ENCODE data around the gene PALLD.
A peak's percentile ranks its signal among the peaks of the same experiment; 100 is the strongest.

The PALLD gene

GRCh38 chr4:168536448-168536847, 39.6 kb downstream of the PALLD start:
- no peak for DNase-seq
- Histone ChIP-seq H3K9me3 (no peaks in the 10 kb centered on the region), H3K4me3 (ENCODE audit: low read depth, low read length) (no peak overlapping the region), H3K4me1 (no peaks in the 10 kb centered on the region), H3K36me3 (no peaks in the 10 kb centered on the region), H3K27me3 (no peaks in the 10 kb centered on the region)
- TF ChIP-seq CTCF (IDR thresholded peaks at IDR 0.05; ENCODE audit: low read depth, low read length), result no peak

GRCh38 chr4:168537086-168537485, 40.2 kb downstream of the PALLD start:
- no peak for DNase-seq
- no peaks in the 10 kb centered on the region for H3K27me3 ChIP-seq
- no peaks in the 10 kb centered on the region for H3K9me3 ChIP-seq
- H3K4me1 ChIP-seq, result no peaks in the 10 kb centered on the region
- TF ChIP-seq CTCF (IDR thresholded peaks at IDR 0.05; ENCODE audit: low read depth, low read length), result no peak
- H3K36me3 ChIP-seq, result no peaks in the 10 kb centered on the region
- no peak overlapping the region for H3K4me3 ChIP-seq (ENCODE audit: low read depth, low read length)

GRCh38 chr4:168537571-168537970, 40.7 kb downstream of the PALLD start:
- no peak for TF ChIP-seq CTCF (IDR thresholded peaks at IDR 0.05; ENCODE audit: low read depth, low read length)
- DNase-seq, result no peak
- no peaks in the 10 kb centered on the region for H3K4me1 ChIP-seq
- H3K4me3 ChIP-seq (ENCODE audit: low read depth, low read length), result no peak overlapping the region
- H3K36me3 ChIP-seq, result no peaks in the 10 kb centered on the region
- no peaks in the 10 kb centered on the region for H3K9me3 ChIP-seq
- H3K27me3 ChIP-seq, result no peaks in the 10 kb centered on the region

GRCh38 chr4:168538632-168539031, 41.8 kb downstream of the PALLD start:
- no peak for DNase-seq
- Histone ChIP-seq H3K9me3 (no peaks in the 10 kb centered on the region), H3K27me3 (no peaks in the 10 kb centered on the region), H3K4me3 (ENCODE audit: low read depth, low read length) (no peak overlapping the region), H3K36me3 (no peaks in the 10 kb centered on the region), H3K4me1 (no peaks in the 10 kb centered on the region)
- TF ChIP-seq CTCF (IDR thresholded peaks at IDR 0.05; ENCODE audit: low read depth, low read length), result no peak

- Histone ChIP-seq H3K9me3 (no peaks in the 10 kb centered on the region), H3K4me3 (ENCODE audit: low read depth, low read length) (peak overlapping the region; percentile 31; the same call in 1 of the 2 replicates), H3K27me3 (no peaks in the 10 kb centered on the region), H3K36me3 (no peaks in the 10 kb centered on the region), H3K4me1 (no peaks in the 10 kb centered on the region)
- no peak for TF ChIP-seq CTCF (IDR thresholded peaks at IDR 0.05; ENCODE audit: low read depth, low read length)
- no peak for DNase-seq
Measured at GRCh38 chr4:168540086-168540485, 43.2 kb downstream of the PALLD start.

GRCh38 chr4:168540503-168541265, 43.8 kb downstream of the PALLD start:
- no peak for DNase-seq
- Histone ChIP-seq H3K36me3 (no peaks in the 10 kb centered on the region), H3K27me3 (no peaks in the 10 kb centered on the region), H3K4me3 (ENCODE audit: low read depth, low read length) (peak overlapping the region; percentile 31; the same call in 1 of the 2 replicates), H3K9me3 (no peaks in the 10 kb centered on the region), H3K4me1 (no peaks in the 10 kb centered on the region)
- TF ChIP-seq CTCF (IDR thresholded peaks at IDR 0.05; ENCODE audit: low read depth, low read length), result no peak
